Mononuclear cell (primary cell): Measurements from ENCODE around the gene FAM131C. TPM values are rescaled to one million over a fixed set of nuclear protein-coding genes. Genes with fewer than 3 reads are reported as not detected.
"Not testable (repeated sequence)": the region's sequence is repeated elsewhere in the genome, so short reads cannot be mapped to it uniquely, and the experiment has no call there.

Experiments
- H3K27me3 ChIP-seq: 2 replicates; pipeline ENCODE4 v1.6.0; 2011; ENCODE audit warnings: low read length, control low read depth; ENCODE audit not compliant: insufficient read depth
- H3K4me1 ChIP-seq: 2 replicates; pipeline ENCODE4 v1.5.1; 2011; ENCODE audit warnings: mild to moderate bottlenecking, low read length, control low read depth; ENCODE audit not compliant: insufficient read depth
- H3K4me3 ChIP-seq: 2 replicates; pipeline ENCODE4 v1.5.1; 2011; ENCODE audit warnings: mild to moderate bottlenecking, low read length, moderate library complexity
- H3K9me3 ChIP-seq: 2 replicates; pipeline ENCODE4 v1.5.1; 2011; ENCODE audit warnings: low read depth, mild to moderate bottlenecking, control low read depth, low read length
- total RNA-seq: library from RNA; depleted of rRNA; stranded (reverse); fragments of >200 nt; gene quantifications from one replicate; pipeline ENCODE4 v1.2.3, GENCODE V29; 2012

The FAM131C gene
- total RNA-seq, 1 donor = not detected

DNA sequence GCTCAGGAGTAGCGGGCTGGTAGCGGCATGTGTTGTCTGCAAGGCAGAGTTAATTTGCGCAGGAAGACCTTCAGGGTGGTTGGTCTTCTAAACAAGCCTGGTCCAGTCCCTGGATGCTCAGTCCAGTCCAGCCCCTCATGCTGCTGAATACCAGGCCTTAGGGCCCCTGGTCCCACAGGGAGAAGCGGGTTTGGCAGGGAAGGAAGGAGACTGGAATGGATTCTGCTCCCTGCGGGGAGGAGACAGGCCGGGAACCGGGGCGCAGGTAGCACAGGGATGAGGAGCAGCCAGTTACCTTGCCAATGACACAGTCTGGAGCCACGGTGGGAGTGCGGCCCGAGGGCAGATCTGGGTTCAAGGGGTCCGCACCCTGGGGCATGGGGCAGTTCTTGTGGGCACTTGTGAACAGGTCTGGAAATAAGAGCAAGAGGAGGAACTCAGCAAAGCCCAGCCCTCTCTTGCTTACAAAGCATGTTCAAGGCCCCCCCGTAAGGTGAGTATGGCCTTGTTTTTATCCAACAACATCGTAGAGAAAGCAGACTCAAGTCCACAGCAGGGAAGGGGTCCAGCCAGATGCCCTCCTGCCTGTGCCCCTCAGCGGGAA is 10.1 kb downstream of the FAM131C start:
- Histone ChIP-seq H3K4me1 (no peaks in the 10 kb centered on the region), H3K4me3 (no peak overlapping the region), H3K9me3 (no peaks in the 10 kb centered on the region), H3K27me3 (no peaks in the 10 kb centered on the region)

DNA sequence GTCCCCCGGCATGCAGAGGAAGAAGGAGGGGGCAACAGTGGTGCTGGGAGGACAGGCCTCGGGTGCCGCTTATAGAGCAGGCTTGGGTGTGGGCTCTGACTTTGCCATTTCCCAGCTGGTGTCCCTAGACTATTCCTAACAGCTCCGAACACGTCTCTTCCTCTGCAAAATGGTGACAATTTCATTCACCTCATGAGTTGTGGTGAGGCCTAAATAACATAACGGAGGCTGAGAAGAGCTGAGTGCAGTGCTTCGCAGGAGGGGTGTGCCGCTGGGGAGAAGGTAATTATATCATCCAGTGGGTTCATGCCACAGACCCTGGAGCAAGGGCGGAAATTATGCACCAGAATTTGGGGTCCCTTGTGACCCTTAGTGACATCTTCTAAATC is 10.8 kb downstream of the FAM131C start:
- H3K9me3 ChIP-seq, H3K4me3 ChIP-seq, H3K4me1 ChIP-seq, H3K27me3 ChIP-seq: not testable (repeated sequence)

DNA sequence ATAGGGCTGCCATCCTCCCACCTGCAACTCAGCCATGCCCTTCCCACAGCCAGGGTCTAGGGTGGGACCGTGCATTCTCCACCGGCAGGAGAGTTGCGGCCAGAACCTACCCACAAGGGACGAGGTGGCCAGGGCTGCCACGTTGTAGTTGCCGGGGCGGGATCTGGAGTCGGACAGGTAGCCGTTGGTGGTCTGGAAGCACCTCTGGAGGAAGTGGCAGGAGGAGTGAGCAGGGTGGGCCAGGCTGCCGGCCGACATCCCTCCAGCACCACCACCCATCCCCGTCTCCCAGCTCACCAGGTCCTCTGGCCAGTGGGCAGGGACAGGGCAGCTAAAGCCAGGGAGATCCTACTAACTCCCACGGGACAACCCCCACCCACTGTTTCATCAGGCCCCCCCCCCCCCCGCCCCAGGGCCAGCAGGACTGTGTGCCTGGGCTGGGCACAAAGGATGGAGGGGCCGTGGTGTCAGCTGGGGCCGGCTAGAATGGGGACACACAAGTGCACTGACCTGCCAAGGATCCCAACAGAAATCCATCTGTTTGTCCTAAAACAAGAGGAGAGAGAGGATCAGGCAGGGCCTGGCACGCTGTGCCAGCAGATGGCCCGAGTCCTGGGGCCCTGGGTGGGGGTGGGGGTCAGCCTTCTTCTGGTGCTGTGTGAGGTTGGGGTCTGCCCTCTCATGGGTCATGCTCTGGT is 11.3 kb downstream of the FAM131C start:
- not testable (repeated sequence) for H3K4me1 ChIP-seq, H3K27me3 ChIP-seq, H3K9me3 ChIP-seq, H3K4me3 ChIP-seq

DNA sequence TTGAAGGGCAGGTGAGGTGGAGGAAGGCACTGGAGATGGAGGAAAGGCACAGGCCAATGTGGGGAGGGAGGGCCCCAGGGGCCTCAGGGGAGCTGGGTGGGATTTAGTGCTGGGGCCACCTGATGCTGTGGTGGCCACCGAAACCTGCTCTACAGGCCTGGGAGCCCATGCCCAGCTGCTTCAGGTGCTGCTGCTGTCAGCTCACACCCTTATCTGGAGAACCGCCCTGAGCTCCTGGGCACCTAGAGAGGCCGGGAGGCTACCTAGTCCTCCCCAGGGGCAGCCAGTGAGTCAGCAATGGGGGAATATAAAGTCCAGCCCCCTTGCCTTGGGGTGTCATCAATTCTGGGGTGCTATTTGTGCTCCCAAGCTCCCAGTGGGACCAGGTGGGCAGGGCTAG is 12.2 kb downstream of the FAM131C start:
- Histone ChIP-seq H3K4me1 (no peaks in the 10 kb centered on the region), H3K27me3 (no peaks in the 10 kb centered on the region), H3K4me3 (no peak overlapping the region), H3K9me3 (no peaks in the 10 kb centered on the region)

DNA sequence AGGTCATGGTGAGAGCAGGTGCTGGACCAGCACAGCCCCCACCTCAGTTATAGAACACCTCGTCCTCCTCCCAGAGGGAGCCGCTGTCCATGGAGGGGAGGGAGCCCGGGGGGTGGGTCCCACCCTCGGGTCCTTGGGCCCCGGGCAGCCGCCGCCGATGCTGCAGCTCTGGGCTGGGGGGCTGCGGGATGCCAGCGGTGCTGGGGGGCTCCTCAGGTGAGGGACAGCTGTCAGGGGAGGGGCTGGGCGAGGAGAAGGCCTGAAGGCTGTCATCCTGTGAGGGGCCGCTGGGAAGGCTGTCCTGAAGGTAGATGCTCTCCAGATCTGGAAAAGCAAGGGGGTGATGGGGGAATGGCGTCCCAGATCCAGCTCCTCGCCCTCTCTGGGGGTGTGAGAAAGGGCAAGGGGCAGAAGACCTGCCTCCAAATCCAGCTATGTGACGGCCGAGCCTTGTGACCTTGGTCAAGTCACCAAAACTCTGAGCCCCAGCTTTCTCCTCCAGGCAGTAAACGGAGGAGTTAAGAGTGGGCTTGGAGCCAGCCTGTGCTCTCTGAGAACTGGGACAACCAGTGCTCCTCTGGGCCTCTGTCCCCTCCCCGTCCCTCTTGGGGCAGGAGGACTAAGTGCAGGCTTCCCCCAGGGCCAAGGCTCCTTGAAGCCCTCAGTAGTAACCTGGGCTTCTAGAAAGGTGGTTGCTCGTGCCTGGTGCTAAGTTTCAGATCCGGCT is 14.9 kb downstream of the FAM131C start:
- H3K9me3 ChIP-seq, H3K4me3 ChIP-seq, H3K27me3 ChIP-seq, H3K4me1 ChIP-seq: not testable (repeated sequence)

DNA sequence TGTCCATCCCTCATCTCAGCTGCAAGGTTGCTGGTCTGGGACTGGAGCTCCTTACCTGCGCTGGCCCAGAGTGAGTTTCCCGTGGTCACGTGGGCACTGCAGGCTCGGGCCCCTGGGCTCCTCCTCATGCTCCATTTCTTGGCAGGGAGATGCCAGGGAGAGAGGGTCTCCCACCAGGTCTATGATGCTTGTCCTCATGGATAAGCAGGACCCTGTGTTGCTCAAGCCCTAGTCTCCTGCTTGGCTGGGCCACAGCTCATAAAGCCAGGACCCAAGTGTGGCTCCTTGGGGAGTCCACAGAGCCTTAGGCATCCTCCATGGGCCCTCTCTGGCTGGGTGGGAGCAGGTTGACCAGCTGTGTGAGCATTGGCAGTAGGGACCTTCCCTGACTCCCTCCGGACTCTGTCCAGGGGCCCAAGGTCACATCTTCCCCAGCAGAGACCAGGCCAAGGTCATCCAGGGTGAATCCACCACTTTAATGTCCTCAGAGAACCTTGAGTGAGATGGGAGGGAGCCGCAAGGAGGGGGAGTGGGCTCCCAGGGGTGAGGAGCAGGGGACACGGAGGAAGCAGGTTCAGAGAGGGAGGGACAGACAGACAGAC is 16.0 kb downstream of the FAM131C start:
- not testable (repeated sequence) for H3K4me1 ChIP-seq, H3K4me3 ChIP-seq, H3K27me3 ChIP-seq, H3K9me3 ChIP-seq

DNA sequence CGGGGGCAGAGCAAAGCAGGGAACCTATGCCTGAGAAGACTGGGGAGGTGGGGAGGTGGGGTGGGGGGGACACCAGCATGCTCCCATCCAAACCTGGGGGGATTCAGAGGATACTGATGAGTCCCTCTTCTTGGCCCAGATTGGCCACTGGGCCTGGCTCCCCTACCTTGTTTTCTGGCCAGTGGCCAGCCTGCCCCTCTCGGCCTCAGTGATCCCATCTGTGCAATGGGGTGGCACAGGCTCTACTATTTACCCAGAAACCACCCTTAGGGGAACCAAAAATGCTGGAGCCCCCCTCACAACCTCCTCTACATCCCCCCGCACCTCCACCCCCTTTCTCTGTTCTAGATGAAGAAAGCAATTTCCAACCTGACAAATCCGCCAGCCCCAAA is 16.9 kb downstream of the FAM131C start:
- not testable (repeated sequence) for H3K4me3 ChIP-seq, H3K27me3 ChIP-seq, H3K4me1 ChIP-seq, H3K9me3 ChIP-seq

DNA sequence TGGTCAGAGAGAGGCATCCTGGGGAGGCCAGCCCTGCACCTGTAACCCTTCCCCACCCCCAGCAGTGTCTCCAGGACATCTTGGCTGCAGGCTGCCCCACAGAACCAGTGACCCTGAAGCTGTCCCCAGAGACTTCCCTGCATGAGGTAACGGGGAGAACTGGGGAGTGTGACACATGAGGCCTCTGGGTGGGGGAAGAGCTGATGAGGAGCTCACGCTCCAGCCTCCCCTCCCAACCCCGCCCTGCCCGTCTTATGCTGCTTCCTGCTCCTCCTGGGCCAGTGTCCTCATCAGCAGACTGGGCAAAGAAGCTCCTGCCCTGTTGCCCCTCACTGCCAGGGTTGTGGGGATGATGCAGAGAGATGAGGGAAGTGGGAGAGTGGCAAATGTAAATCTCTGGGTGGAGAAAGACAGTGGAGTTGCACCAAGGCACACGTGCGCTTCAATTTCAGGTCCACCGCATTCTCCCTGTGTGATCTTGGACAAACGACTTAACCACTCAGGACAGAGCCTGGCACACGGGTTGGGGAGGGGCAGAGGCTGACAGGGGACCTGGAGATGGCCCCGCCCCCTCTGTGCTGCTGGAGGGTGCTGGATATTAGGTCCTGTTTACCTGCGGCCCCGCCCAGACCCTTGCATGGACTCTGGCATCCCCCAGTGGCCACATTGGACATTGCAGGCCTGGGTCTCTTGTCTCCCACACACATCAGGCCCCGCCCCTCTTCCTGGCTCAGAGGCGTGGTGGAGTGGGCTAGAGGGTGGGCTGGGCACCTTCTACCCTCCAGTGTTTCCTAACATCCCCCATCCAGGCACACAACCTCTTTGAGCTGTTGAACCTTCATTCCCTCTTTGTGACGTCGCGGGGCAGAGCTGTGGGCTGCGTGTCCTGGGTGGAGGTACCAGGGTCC is 17.6 kb downstream of the FAM131C start:
- Histone ChIP-seq H3K4me1 (peaks cover 3% of the 10 kb centered on the region), H3K9me3 (no peaks in the 10 kb centered on the region), H3K4me3 (no peak overlapping the region), H3K27me3 (no peaks in the 10 kb centered on the region)

DNA sequence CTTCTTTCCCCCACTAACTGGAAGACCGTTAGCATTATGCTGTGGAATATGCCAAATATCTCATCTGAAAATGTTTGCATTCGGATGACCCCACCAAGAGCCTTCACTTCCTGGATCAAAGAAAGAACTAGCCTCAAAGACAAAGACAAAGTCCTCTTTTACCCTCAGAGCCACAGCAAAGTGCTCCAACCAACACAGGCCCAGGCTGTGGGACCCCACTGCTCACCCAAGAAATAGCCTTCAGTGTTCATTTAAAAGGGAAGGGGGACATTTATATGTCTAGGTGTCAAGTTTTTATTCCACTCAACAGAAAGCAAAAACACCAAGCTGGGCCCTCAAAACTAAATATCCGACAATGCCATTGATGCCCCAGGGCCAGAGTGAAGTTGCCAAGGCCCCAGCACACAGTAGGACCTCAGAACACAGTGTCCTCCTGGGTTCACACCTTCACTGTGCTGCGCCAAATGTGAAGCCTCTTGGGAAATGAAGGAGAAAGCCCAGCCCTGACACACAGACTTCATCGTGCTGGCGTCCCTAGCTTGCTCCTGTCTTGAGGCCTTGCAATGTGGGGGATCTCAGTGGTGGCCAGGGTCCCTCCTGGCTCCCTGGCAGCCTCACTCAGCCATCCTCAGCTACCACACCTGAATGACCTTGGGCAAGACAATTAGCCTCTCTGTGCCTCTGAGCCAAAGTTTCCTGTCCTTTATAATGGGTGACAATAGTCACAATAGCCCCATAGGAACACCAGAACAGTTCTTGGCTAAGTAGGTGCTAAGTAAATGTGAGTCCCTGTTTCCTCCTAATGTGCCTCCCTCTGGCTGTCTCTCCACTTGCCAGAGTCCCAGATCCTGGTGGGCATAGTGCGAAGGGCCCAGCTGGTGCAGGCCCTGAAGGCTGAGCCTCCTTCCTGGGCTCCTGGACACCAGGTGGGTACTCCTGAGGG is 18.6 kb downstream of the FAM131C start:
- H3K9me3 ChIP-seq = no peaks in the 10 kb centered on the region
- H3K4me3 ChIP-seq = no peak overlapping the region
- H3K4me1 ChIP-seq = peaks cover 3% of the 10 kb centered on the region
- no peaks in the 10 kb centered on the region for H3K27me3 ChIP-seq

DNA sequence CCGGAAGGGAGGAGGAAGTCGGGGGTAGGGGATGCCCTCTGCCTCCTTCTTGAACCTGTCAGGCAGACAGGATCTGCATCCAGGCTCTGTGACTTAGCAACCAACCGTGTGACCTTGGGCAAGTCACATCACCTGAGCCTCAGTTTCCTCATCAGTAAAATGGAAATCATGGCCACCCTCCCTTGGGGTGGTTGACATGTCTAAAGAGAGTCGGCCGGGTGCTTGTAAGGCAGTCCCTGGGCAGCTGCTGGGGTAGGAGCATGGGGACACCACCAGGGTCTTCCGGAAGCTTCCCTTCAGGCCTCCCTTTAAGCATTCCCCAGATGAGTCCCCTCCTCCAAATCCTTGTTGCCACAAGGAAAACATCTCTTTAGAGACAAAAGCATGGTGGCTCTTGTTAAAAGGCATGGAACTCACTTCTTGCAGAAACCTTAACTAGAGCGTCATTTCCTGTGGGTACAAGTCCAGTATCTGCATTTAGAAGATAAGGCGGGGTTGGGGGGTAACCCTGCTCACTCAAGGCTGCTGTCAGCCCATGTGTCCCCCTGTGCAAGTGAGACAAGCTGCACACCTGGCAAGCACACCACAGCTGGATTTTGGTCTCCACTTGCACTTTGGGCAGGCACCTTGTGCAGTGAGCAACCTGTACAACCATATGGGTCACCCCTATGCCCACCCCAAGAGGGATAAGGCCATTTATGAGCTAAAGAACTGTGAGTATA is 19.5 kb downstream of the FAM131C start:
- H3K4me3 ChIP-seq = no peak overlapping the region
- H3K4me1 ChIP-seq = peaks cover 3% of the 10 kb centered on the region
- no peaks in the 10 kb centered on the region for H3K27me3 ChIP-seq
- no peaks in the 10 kb centered on the region for H3K9me3 ChIP-seq

DNA sequence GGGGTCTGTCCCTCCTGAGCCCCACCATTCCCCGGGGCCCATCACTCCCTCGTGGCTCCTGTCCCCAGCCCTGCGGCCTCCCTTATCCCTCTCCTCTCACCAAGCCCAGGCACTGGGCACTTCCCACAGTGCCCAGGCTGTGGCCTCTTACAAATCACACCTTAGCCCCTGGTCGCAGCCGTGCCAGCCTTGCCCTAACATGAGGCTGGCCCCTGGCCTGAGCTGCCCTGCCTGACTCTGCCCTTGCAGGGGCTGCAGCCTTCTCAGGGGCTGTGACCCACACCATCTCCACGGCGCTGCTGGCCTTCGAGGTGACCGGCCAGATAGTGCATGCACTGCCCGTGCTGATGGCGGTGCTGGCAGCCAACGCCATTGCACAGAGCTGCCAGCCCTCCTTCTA is 21.5 kb downstream of the FAM131C start:
- H3K9me3 ChIP-seq, H3K27me3 ChIP-seq, H3K4me1 ChIP-seq, H3K4me3 ChIP-seq: not testable (repeated sequence)

DNA sequence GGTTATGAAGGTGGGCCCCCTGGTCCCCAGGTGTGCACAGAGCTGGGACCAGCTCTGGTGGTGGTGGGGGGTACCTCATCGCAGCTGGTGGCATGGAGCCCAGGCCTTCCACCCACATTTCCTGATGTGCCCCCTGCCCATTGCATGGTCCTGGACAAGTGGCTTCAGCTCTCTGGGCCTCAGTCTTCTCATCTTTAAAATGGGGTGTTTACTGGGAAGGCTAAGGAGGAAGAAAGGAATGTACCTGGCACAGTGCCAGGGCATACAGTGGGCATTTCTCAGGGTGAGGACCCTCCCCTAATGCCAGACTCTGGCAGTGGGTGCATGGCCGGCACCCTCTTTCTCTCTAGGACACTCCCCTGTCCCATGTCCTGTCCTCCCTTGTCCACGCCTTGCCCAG is 22.4 kb downstream of the FAM131C start:
- Histone ChIP-seq H3K9me3 (no peaks in the 10 kb centered on the region), H3K4me3 (no peak overlapping the region), H3K4me1 (peaks cover 8% of the 10 kb centered on the region), H3K27me3 (no peaks in the 10 kb centered on the region)

DNA sequence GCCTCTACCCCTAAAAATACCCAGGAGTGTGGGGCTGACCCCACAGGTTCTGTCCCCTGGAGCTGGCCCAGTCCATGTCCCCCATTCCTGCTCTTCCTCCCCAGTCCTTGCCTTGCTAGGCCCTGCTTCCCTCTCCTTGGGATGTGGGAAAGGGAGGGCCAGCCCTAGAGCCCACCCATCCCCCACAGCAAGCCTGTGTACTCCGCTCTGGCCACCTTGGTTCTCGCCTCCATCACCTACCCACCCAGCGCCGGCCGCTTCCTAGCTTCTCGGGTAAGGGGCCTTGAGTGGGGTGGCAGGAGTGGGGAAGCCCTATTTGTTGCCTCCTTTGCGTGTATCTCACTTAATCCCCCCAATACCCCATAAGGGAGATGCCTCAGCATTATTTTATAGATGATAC is 23.1 kb downstream of the FAM131C start:
- Histone ChIP-seq H3K27me3 (no peaks in the 10 kb centered on the region), H3K9me3 (no peaks in the 10 kb centered on the region), H3K4me1 (peaks cover 5% of the 10 kb centered on the region), H3K4me3 (no peak overlapping the region)
